Subcutaneous adipose tissue (tissue), 4 donors: Measurements from ENCODE around the gene BLID. TPM values are rescaled to one million over a fixed set of nuclear protein-coding genes. Genes with fewer than 3 reads are reported as not detected.

Source experiments
- CTCF ChIP-seq: fragments of 450-650 bp; IDR thresholded peaks from one replicate; pipeline ENCODE4 v1.5.1; 2016; ENCODE audit warnings: low read depth, mild to moderate bottlenecking, control low read depth, antibody characterized with exemption, moderate library complexity
- total RNA-seq, 4 donors: library from RNA; depleted of rRNA; stranded (reverse); fragments of >200 nt; gene quantifications; one replicate each; pipeline ENCODE4 v1.1.0, GENCODE V29; 2016

The BLID gene
- total RNA-seq, 4 donors from 2014 or later: 0.66 to 1.5 (median 0.98) TPM; not detected in 1

GRCh38 chr11:122158171-122158570 lies 42.2 kb upstream of the BLID start:
- TF ChIP-seq CTCF: no peak

- no peak for TF ChIP-seq CTCF
Measured at GRCh38 chr11:122157653-122158161, 41.7 kb upstream of the BLID start.

GRCh38 chr11:122156940-122157382 lies 40.9 kb upstream of the BLID start:
- TF ChIP-seq CTCF: no peak

GRCh38 chr11:122155765-122156527 lies 39.9 kb upstream of the BLID start:
- no peak for TF ChIP-seq CTCF

GRCh38 chr11:122154994-122155393 lies 39.0 kb upstream of the BLID start:
- no peak for TF ChIP-seq CTCF

GRCh38 chr11:122154227-122154626 lies 38.2 kb upstream of the BLID start:
- TF ChIP-seq CTCF: no peak

GRCh38 chr11:122153746-122154145 lies 37.7 kb upstream of the BLID start:
- TF ChIP-seq CTCF: no peak
